GM21367 (cell line): Measurements from ENCODE around the gene WDPCP.
"Not testable (repeated sequence)": the region's sequence is repeated elsewhere in the genome, so short reads cannot be mapped to it uniquely, and the experiment has no call there.

Source experiments
- ATAC-seq: cut with Tn5 transposase; IDR thresholded peaks from one replicate; pipeline ENCODE4 v1.9.1; 2021; ENCODE audit not compliant: unreplicated experiment

WDPCP gene

GRCh38 chr2:63544017-63544627 lies 44.2 kb downstream of the WDPCP start:
- ATAC-seq: no peak

DNA sequence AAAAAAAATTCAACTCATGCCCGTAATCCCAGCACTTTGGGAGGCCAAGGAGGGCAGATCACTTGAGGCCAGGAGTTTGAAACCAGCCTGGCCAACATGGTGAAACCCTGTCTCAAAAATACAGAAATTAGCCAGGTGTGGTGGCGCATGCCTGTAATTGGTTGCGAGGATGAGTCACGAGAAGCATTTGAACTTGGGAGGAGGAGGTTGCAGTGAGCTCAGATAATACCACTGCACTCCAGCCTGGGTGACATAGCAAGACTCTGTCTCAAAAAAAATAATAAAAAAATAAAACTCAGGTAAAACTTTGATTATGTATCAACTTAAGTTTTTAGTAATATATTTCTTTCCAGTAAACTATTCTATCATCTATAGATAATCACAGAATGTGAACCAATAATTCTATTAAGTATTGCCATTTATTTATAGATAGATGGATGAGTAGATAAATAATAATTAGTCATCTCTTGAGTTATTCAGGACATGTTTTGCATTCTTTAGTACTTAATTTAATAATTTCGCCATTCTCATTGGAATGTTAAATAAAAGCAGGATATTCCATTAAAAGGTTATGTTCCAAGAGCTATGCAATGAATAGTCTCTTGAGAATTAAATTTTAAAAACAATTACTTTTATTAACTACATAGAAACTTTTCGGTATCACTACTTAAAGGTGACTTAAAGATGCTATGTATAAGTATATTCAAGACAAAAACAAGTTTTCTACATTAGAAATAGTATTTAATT lies 48.7 kb downstream of the WDPCP start:
- ATAC-seq: no peak

GRCh38 chr2:63538390-63538789 lies 49.9 kb downstream of the WDPCP start:
- ATAC-seq: no peak

DNA sequence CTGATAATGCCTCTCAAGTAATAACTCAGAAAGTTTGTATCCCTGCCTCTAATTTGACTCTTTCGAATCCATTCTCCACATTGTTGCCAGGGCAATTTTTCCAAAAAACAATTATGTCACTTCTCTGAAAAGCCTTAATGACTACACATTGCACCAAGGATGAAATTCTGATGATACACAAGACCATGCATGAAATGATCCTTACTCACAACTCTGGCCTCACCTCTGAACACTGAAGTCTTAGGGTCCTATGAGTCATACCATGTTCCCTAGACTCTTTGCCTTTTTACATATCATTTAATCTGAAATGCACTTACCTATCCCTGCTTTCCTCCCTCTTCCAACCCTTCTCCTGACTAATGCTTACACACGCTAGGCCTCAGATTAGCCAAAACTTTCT lies 51.0 kb downstream of the WDPCP start:
- no peak for ATAC-seq

- ATAC-seq: no peak
Measured at GRCh38 chr2:63530704-63531279, 57.5 kb downstream of the WDPCP start.

- no peak for ATAC-seq
Measured at GRCh38 chr2:63525905-63526304, 62.4 kb downstream of the WDPCP start.

DNA sequence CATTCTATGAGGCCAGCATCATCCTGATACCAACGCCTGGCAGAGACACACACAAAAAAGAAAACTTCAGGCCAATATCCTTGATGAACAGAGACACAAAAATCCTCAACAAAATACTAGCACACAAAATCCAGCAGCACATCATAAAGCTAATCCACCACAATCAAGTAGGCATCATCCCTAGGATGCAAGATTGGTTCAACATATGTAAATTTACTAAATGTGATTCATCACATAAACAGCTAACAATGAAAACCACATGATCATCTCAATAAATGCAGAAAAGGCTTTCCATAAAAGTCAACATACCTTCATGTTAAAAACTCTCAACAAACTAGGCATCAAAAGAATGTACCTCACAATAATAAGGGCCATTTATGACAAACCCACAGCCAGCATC lies 65.3 kb downstream of the WDPCP start:
- ATAC-seq: no peak

- ATAC-seq: no peak
Measured at GRCh38 chr2:63520793-63521192, 67.5 kb downstream of the WDPCP start.

DNA sequence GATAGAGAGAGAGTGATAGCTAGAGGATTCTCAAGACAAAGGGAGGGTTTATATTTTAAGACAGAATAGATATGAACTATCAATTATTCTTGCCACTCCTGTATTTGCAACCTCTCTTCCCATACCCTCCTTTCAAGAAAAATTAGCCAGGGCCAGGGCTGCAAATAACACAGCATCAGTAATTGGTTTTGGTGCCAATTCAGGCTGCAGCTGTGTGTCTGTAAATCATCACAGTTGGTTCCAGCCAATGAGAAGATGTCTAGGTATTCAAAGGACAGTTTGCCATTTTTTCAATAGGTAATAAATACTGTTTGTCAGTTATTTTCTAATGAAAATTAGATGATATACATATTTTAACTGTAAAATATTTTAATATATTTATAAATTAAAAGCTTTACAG lies 73.5 kb downstream of the WDPCP start:
- ATAC-seq: no peak

GRCh38 chr2:63514237-63514716 lies 74.0 kb downstream of the WDPCP start:
- no peak for ATAC-seq

DNA sequence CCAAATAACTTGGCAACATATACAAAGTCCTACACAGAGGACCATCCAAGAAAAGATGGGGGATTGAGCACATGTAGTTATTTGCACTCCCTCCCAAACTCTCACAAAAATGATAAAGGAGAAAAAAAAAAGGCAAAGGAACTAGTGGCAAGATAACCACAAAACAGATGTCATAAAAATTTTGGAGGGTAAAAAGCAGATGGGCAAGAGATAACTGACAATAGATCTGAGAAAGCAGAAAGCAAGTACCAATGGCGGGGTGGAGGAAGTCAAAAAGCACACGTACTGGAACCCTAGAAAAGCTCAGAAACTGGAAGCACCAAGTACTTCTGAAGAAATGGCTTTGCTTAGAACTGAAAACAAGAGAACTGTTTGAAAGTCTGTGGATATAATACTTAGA lies 82.0 kb downstream of the WDPCP start:
- ATAC-seq: no peak

- no peak for ATAC-seq
Measured at GRCh38 chr2:63503818-63504217, 84.5 kb downstream of the WDPCP start.

- ATAC-seq: no peak
Measured at GRCh38 chr2:63500398-63500797, 87.9 kb downstream of the WDPCP start.

- no peak for ATAC-seq
Measured at GRCh38 chr2:63497576-63497975, 90.7 kb downstream of the WDPCP start.

DNA sequence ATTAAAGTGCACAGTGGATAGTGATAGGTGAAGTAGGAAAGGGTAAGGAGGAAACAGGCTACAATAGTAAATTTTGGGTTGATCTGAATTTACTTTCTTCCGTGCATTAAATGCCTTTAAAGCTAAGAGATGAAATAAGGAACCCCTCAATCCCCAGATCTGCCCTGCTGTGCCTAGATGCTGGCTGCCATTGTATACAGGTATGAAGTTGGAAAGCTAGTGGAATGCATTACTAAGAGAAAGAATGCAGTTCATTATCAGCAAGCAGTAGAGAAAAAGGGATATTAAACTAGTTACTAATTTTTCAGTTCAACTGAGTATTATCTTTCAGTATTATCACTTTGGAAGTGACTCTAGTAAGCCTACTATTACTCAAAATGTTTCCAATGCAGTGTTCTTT lies 93.3 kb downstream of the WDPCP start:
- no peak for ATAC-seq

- no peak for ATAC-seq
Measured at GRCh38 chr2:63494100-63494499, 94.2 kb downstream of the WDPCP start.

DNA sequence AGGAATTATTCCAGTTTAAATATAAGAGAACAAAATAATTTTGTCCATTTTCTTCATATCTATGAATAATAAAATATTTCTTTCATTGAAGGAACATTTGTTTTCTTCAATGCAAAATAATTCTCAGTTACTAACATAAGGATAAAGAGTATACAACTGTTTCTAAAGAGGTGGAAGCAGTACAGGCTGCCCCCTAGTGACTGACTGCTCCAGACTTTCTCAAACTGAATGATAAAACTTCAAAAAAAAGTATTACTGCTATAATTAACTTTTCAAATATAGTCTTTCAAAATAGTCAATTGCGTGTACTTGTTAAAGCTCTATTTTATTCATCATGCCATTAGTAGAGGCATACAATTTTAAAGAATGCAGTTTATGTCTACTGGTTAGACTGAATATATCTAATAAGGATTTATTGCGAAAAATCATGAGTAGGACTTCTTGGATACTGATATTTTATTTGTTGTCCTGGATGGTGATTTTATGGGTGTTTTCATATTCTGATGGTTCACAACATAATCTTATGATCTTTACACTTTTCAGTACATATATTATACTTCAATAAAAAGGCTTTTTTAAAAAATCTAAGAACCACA lies 100.1 kb downstream of the WDPCP start:
- ATAC-seq: no peak

- ATAC-seq: no peak
Measured at GRCh38 chr2:63486861-63487290, 101.4 kb downstream of the WDPCP start.

- ATAC-seq: no peak
Measured at GRCh38 chr2:63484901-63485300, 103.4 kb downstream of the WDPCP start.

GRCh38 chr2:63484481-63484880 lies 103.8 kb downstream of the WDPCP start:
- no peak for ATAC-seq

GRCh38 chr2:63477686-63478085 lies 110.6 kb downstream of the WDPCP start:
- ATAC-seq: no peak

DNA sequence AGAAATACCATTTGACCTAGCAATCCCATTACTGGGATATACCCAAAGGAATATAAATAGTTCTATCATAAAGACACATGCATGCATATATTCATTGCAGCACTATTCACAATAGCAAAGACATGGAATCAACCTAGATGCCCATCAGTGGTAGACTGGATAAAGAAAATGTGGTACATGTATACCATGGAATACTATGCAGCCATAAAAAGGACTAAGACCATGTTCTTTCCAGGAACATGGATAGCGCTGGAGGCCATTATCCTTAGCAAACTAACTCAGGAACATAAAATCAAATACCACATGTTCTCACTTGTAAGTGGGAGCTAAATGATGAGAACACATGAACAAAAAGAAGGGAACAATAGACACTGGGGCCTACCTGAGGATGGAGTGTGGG lies 119.0 kb downstream of the WDPCP start:
- ATAC-seq: not testable (repeated sequence)
